SK-N-SH treated with all-trans-retinoic acid at 6 μM for 48 hours (cell line): Measurements from ENCODE around the gene MIA2.
"Not testable (repeated sequence)": the region's sequence is repeated elsewhere in the genome, so short reads cannot be mapped to it uniquely, and the experiment has no call there.

Experiments
- ATAC-seq: fragments of 200-7000 bp; cut with Tn5 transposase; 3 replicates; pipeline ENCODE4 v1.9.1; 2020; ENCODE audit warnings: mild to moderate bottlenecking, moderate library complexity
- ARNTL ChIP-seq: fragments of 450-650 bp; formaldehyde crosslinking; IDR thresholded peaks from 2 replicates; pipeline ENCODE4 v1.5.0; 2020; ENCODE audit warnings: low read depth, mild to moderate bottlenecking, moderate library complexity, borderline replicate concordance
- BACH2 ChIP-seq: fragments of 250-450 bp; sonication (Bioruptor Pico); IDR thresholded peaks from 2 replicates; pipeline ENCODE4 v1.9.0; 2021; ENCODE audit warnings: mild to moderate bottlenecking, borderline replicate concordance
- CREB5 ChIP-seq: fragments of 250-450 bp; sonication (Bioruptor Pico); IDR thresholded peaks from 2 replicates; pipeline ENCODE4 v1.5.1; 2020; ENCODE audit warnings: low read depth, mild to moderate bottlenecking, moderate library complexity
- CSDC2 ChIP-seq: fragments of 250-450 bp; sonication (Bioruptor Pico); IDR thresholded peaks from 2 replicates; pipeline ENCODE4 v1.5.0; 2020; ENCODE audit warnings: mild to moderate bottlenecking, moderate library complexity
- CSRNP3 ChIP-seq: fragments of 250-450 bp; sonication (Bioruptor Pico); IDR thresholded peaks from 2 replicates; pipeline ENCODE4 v1.5.1; 2021; ENCODE audit warnings: mild to moderate bottlenecking, moderate library complexity
- ESRRG ChIP-seq: fragments of 250-450 bp; sonication (Bioruptor Pico); IDR thresholded peaks from 2 replicates; pipeline ENCODE4 v1.6.1; 2021; ENCODE audit warnings: mild to moderate bottlenecking
- GLIS3 ChIP-seq: fragments of 250-450 bp; sonication (Bioruptor Pico); IDR thresholded peaks from 2 replicates; pipeline ENCODE4 v1.5.0; 2020; ENCODE audit warnings: mild to moderate bottlenecking, moderate library complexity
- ISL1 ChIP-seq: fragments of 250-450 bp; sonication (Bioruptor Pico); IDR thresholded peaks from 2 replicates; pipeline ENCODE4 v2.1.2; 2022; ENCODE audit warnings: mild to moderate bottlenecking, moderate library complexity
- OSR1 ChIP-seq: fragments of 250-450 bp; sonication (Bioruptor Pico); IDR thresholded peaks from 2 replicates; pipeline ENCODE4 v1.8.0; 2022; ENCODE audit warnings: moderate library complexity, mild to moderate bottlenecking, inconsistent platforms
- PATZ1 ChIP-seq: fragments of 250-450 bp; sonication (Bioruptor Pico); IDR thresholded peaks from 2 replicates; pipeline ENCODE4 v1.8.0; 2020; ENCODE audit warnings: mild to moderate bottlenecking, moderate library complexity, borderline replicate concordance
- SNAI2 ChIP-seq: fragments of 250-450 bp; sonication (Bioruptor Pico); IDR thresholded peaks from 2 replicates; pipeline ENCODE4 v1.5.0; 2020; ENCODE audit warnings: mild to moderate bottlenecking, moderate library complexity
- TCF4 ChIP-seq: fragments of 250-450 bp; sonication (Bioruptor Pico); IDR thresholded peaks from 2 replicates; pipeline ENCODE4 v1.8.0; 2021; ENCODE audit warnings: mild to moderate bottlenecking, moderate library complexity, borderline replicate concordance
- TSHZ2 ChIP-seq: fragments of 250-450 bp; sonication (Bioruptor Pico); IDR thresholded peaks from 2 replicates; pipeline ENCODE4 v1.5.0; 2020; ENCODE audit warnings: mild to moderate bottlenecking, moderate library complexity
- ZC3H10 ChIP-seq: fragments of 250-450 bp; sonication (Bioruptor Pico); IDR thresholded peaks from 2 replicates; pipeline ENCODE4 v1.5.1; 2021; ENCODE audit warnings: mild to moderate bottlenecking, moderate library complexity
- ZFP3 ChIP-seq: fragments of 250-450 bp; sonication (Bioruptor Pico); IDR thresholded peaks from 2 replicates; pipeline ENCODE4 v1.5.0; 2020; ENCODE audit warnings: mild to moderate bottlenecking, moderate library complexity
- ZFP30 ChIP-seq: fragments of 450-650 bp; formaldehyde crosslinking; IDR thresholded peaks from 2 replicates; pipeline ENCODE4 v1.5.0; 2022; ENCODE audit warnings: mild to moderate bottlenecking, moderate library complexity
- ZNF565 ChIP-seq: fragments of 450-650 bp; formaldehyde crosslinking; conservative IDR thresholded peaks from 2 replicates; pipeline ENCODE4 v1.5.0; 2020; ENCODE audit warnings: low read depth, mild to moderate bottlenecking, moderate library complexity
- ZNF8 ChIP-seq: fragments of 450-650 bp; formaldehyde crosslinking; IDR thresholded peaks from 2 replicates; pipeline ENCODE4 v1.5.0; 2020; ENCODE audit warnings: mild to moderate bottlenecking, moderate library complexity
- TF ChIP-seq, protein P1 (sequence below): fragments of 250-450 bp; sonication (Bioruptor Pico); IDR thresholded peaks from 2 replicates; pipeline ENCODE4 v1.8.0; 2021; ENCODE audit warnings: low read depth, mild to moderate bottlenecking, moderate library complexity, borderline replicate concordance

MIA2 gene

GRCh38 chr14:39279515-39279914, 45.8 kb downstream of the MIA2 start:
- no peak for ATAC-seq
- no peak for TF ChIP-seq ZFP30 (CRISPR knock-in tag)
- no peak for TF ChIP-seq ESRRG (CRISPR knock-in tag)
- no peak for TF ChIP-seq BACH2 (CRISPR knock-in tag)
- TF ChIP-seq TSHZ2 (CRISPR knock-in tag): no peak
- no peak for TF ChIP-seq CSDC2 (CRISPR knock-in tag)
- TF ChIP-seq ZNF565 (CRISPR knock-in tag): no peak
- no peak for TF ChIP-seq PATZ1 (CRISPR knock-in tag)
- TF ChIP-seq, protein P1, sequence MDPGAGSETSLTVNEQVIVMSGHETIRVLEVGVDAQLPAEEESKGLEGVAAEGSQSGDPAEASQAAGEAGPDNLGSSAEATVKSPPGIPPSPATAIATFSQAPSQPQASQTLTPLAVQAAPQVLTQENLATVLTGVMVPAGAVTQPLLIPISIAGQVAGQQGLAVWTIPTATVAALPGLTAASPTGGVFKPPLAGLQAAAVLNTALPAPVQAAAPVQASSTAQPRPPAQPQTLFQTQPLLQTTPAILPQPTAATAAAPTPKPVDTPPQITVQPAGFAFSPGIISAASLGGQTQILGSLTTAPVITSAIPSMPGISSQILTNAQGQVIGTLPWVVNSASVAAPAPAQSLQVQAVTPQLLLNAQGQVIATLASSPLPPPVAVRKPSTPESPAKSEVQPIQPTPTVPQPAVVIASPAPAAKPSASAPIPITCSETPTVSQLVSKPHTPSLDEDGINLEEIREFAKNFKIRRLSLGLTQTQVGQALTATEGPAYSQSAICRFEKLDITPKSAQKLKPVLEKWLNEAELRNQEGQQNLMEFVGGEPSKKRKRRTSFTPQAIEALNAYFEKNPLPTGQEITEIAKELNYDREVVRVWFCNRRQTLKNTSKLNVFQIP (CRISPR knock-in tag): no peak
- no peak for TF ChIP-seq ZFP3
- no peak for TF ChIP-seq ZNF8 (CRISPR knock-in tag)
- no peak for TF ChIP-seq CREB5 (CRISPR knock-in tag)
- no peak for TF ChIP-seq SNAI2 (CRISPR knock-in tag)
- TF ChIP-seq GLIS3 (CRISPR knock-in tag): no peak
- no peak for TF ChIP-seq ISL1

DNA sequence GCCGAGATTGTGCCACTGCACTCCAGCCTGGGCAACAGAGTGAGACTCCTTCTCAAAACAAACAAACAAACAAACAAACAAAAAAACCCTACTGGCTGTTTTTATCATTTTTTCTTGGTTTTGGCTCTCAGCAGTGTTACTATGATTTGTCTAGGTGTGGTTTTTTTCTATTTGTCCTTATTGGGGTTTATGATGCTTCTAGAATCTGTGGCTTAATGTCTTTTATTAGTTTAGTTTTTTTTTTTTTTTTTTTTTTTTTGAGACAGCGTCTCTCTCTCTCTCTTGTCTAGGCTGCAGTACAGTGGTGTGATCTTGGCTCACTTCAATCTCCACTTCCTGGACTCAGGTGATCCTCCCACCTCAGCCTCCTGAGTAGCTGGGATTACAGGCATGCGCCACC, 47.0 kb downstream of the MIA2 start:
- ATAC-seq: not testable (repeated sequence)

- TF ChIP-seq ZFP3: no peak
- TF ChIP-seq, protein P1 (CRISPR knock-in tag): no peak
- no peak for TF ChIP-seq CSRNP3 (CRISPR knock-in tag)
- TF ChIP-seq OSR1: no peak
- no peak for ATAC-seq
These were observed 55.8 kb downstream of the MIA2 start for GRCh38 chr14:39289523-39289922.

GRCh38 chr14:39291701-39292100, 58.0 kb downstream of the MIA2 start:
- no peak for ATAC-seq
- TF ChIP-seq PATZ1 (CRISPR knock-in tag) (no peak), ZFP3 (no peak), CSRNP3 (CRISPR knock-in tag) (no peak), GLIS3 (CRISPR knock-in tag) (no peak), ESRRG (CRISPR knock-in tag) (no peak), ARNTL (CRISPR knock-in tag) (no peak), ZC3H10 (no peak), ZNF8 (CRISPR knock-in tag) (no peak), TCF4 (CRISPR knock-in tag) (no peak), CSDC2 (CRISPR knock-in tag) (no peak), OSR1 (no peak)
